HG02798 (cell line): ENCODE results near the gene MEF2D.

Source experiments
- ATAC-seq: cut with Tn5 transposase; IDR thresholded peaks from one replicate; pipeline ENCODE4 v1.9.1; 2021; ENCODE audit warnings: mild to moderate bottlenecking; ENCODE audit not compliant: unreplicated experiment, poor library complexity

The MEF2D gene

DNA sequence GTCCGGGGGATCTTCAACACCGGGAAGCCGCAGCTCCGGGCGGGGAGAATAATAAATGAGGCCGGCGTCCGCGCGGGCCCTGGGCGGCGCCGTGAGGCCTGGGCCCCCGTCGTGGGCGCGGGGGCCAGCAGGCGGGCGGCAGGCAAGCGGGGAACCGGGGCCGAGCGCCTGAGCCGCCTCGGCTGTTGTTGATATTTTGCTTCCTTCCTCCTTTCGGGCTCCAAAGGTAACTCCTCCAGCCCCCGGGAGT lies at the start of gene MEF2D:
MEF2D (minus strand) TSS at position 233 of the 250 bp plus-strand sequence. CDS start 17,483 bp downstream, outside the sequence.
- no peak for ATAC-seq

DNA sequence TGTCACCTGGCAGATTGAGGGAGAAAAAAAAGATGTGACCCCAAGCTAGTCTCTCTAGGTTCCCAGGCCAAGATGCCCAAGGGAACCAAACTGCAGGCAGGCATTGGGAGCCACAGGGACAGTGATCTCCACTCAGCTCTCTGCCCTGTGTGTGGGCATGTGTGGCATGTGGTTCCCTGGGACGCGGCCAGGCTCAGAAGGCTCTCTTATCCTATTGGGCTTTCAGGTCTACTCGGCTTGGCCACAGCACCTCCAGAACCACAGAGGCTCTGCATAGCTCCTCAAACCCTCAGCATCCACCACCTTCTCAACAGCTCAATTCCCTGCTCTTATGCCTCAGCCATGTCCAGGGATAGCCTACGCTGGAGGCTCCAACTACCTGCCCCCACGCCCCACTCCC lies 49.8 kb upstream of the MEF2D start:
- ATAC-seq, result no peak

DNA sequence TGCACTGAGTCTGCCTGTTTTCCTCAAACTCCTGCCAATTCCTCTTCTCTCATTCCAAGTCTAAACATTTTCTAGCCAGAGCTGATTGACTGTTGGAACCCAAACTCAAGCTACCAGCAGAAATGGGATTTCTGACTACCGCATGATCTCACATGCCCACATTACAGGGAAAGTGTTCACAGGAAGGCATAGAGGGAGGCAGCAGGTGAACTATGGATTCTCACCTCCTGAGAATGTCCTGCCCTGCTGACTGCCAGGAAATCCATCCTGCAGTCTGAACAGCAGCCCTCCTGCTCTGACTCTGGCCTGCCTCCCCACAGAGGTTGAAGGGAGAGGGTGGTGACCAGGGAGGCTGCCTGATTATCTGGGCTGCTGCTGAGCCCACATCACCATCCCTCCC lies 49.3 kb upstream of the MEF2D start:
- no peak for ATAC-seq

- ATAC-seq, result no peak
Measured at GRCh38 chr1:156549390-156549789, 48.8 kb upstream of the MEF2D start.

DNA sequence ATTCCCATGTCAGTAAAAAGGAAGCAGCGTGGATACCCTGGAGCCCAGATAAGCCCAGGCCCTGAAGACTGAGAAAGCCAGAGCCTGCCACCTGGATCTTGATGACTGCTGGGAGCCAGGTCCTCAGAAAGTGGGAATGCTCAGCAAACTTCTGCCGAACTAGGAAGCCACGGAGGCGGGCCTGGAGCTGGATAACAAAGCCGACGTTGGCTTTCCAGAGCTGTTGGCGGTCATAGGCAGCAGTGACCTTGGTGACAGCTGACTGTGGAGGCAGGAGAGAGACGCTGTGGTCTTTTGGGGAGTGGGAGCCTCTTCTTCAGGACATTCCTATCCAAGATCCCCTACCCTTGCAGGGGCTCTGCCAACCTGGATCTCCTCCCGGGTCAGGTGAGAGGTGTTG lies 47.4 kb upstream of the MEF2D start:
- no peak for ATAC-seq

DNA sequence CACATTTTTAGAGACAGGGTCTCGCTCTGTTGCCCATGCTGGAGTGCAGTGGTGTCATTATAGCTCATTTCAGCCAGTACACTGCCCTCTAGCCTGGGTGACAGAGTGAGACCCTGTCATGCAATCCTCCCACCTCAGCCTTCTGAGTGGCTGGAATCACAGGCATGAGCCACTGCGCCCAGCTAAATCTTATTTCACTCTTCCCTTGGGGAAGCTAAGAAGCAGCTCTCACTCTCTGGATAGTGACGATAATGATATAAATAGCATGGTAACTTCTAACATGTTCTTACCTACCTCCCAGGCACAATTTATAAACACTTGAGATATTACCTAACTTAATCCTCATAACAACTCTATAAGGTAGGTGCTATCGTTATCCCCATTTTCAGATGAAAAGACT lies 46.9 kb upstream of the MEF2D start:
- no peak for ATAC-seq

DNA sequence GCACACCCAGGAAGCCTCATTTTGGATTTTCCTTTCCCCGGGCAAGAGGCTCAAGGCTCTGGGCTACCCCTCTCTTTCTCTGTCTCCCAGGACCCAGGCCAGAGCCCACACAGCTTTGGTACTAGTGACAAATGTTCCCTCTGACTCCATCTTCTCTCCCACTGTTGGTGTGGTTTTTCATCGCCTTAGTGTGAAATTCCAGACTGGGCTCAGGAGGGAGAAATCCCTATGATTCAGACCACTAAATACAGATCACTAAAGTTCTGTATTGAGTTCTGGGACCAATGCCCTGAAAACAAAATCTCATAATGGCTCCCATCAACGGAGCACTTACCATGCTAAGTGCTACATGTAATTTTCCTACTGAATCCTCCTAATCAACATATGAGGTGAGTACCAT lies 45.7 kb upstream of the MEF2D start:
- no peak for ATAC-seq

- ATAC-seq, result no peak
Measured at GRCh38 chr1:156544592-156545102, 44.1 kb upstream of the MEF2D start.

DNA sequence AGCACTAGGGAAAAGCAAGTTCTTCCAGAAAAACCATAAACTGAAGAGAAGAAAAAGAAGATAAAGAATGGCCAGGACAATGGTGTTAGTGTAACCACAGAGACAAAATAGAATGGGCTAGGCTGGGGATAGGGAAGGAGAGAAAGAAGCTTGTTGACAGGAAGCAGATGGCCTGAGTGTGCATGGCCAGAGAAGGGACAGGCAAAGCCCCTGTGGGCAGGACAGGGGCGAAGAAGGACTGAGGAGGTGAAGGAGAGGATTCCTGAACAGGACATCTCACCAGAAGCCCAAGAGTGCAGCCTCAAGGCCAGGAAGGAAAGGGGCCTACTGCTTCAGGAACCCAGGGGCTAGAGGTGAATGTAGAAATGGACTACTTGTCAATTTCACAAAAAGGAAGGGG lies 42.5 kb upstream of the MEF2D start:
- no peak for ATAC-seq

DNA sequence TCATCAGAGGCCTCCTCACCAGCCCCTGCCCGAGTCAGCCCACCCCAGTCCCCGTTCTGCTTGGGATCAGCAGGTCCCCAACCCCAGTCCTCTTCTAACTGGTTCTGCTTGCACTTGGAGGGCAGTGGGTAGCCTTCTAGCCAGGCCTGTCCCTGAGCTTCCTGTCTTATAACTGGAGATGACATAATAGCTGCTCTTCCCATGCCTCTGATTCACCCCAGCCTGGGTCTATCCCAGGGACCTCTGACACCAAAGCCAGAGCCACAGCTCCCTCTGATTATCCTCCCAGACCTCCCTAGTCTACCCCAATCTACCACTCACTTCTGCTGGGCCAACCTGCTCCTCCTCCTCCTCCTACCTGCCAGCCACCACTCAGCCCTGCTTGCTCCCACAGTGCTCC lies 40.4 kb upstream of the MEF2D start:
- no peak for ATAC-seq

GRCh38 chr1:156539818-156540355 lies 39.3 kb upstream of the MEF2D start:
- no peak for ATAC-seq

GRCh38 chr1:156538711-156539440 lies 38.3 kb upstream of the MEF2D start:
- no peak for ATAC-seq

- no peak for ATAC-seq
Measured at GRCh38 chr1:156537027-156537426, 36.5 kb upstream of the MEF2D start.

- no peak for ATAC-seq
Measured at GRCh38 chr1:156534424-156535060, 34.0 kb upstream of the MEF2D start.

DNA sequence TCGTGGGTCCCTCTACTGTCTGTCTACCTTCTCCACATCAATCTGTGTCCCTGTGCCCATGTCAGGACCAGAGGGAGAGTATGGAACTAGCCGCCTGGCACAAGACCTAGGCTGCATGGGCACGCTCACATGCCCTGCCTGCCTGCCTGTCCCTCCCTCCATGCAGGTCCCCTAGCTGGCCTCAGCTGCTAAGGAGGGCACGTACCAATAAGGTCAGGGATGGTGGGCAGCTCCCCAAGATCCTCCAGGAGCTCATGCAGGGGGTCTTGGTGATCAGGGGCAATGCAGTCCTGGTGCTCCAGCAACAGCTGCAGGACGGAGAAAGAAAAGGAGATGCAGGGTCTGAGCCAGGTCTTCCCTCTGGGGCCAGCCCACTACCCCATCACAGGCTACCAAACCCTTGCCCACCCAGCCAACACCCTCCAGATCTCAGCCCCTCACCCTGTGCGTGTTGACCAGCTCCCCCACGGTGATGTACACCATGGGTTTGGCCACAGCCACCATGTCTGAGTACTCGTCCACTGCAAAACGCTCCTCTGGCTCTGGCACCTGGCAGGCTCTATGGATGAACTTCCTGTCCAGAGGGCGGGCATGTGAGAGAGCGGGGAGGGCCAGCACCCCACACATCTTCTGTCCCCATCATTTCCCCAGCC lies 33.1 kb upstream of the MEF2D start:
- no peak for ATAC-seq

GRCh38 chr1:156532374-156532773 lies 31.8 kb upstream of the MEF2D start:
- ATAC-seq, result no peak

DNA sequence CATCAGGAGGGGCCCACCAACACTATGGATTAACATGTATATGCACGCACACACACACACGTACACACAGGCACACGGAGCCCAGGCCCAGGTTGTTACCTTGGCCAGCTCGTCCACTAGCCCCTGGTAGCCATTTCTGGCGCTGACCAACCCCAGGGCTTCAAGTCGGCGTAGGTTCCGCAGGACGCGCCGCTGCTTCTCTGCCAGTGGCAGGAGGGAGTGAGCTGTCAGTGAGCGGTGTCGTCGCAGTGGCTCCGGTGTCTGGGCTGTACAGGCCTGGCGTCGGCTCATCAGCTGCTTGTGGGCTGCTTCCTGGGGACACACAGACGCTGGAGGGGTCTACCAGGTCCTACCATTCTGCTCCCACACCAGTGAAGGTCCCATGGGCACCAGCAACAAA lies 29.4 kb upstream of the MEF2D start:
- no peak for ATAC-seq

- ATAC-seq, result no peak
Measured at GRCh38 chr1:156528875-156529425, 28.4 kb upstream of the MEF2D start.

- ATAC-seq, result no peak
Measured at GRCh38 chr1:156528231-156528630, 27.7 kb upstream of the MEF2D start.

- ATAC-seq, result no peak
Measured at GRCh38 chr1:156527584-156527983, 27.0 kb upstream of the MEF2D start.

DNA sequence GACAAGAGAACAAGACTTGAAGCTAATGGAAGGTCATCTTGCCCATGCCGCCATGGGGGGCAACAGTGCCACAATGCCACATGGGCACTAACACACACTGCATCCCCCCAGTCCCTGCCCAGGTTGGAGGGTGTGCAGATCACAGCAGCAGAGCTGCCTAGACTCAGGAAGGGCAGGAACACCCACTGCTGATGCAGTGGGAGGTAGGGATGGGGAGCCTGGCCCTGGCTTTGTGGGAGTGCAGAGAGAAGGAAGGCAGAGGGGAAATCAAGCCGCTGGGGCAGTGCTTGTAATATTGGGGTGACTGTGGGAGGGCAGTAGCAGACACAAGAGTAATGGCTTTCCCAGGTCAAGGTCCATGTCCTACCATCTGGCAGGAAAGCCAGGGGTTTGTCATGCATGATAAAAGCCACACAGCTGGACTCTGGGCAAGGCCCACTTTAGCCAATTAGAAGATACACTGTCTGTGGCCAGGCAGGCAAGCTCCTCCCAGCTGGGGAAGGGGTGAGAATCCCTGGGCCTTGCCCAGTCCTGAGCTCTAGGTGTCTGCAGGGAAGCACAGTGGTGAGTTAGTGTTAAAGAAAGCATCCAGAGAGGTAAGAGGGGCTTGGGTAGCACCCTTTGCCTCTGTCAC lies 25.4 kb upstream of the MEF2D start:
- ATAC-seq, result no peak
